MM.1S (cell line): ENCODE data around the gene RBM25.

Source experiments
- DNase-seq: peaks from one replicate; pipeline ENCODE4 v3.0.0-alpha.2; 2015
- H2AFZ ChIP-seq: fragments of 300-600 bp; sonication (generic); 2 replicates; pipeline ENCODE4 v1.6.0; 2016; ENCODE audit warnings: antibody characterized with exemption, low read length
- H3F3A ChIP-seq: fragments of 300-600 bp; sonication (generic); 2 replicates; pipeline ENCODE4 v1.6.1; 2016; ENCODE audit warnings: mild to moderate bottlenecking, antibody characterized with exemption, low read length, moderate library complexity, mixed read lengths; ENCODE audit not compliant: insufficient read depth
- H3K27ac ChIP-seq: fragments of 300-600 bp; sonication (generic); 2 replicates; pipeline ENCODE4 v1.5.1; 2016; ENCODE audit warnings: mild to moderate bottlenecking, low read length
- H3K27me3 ChIP-seq: fragments of 300-600 bp; sonication (generic); replicated peaks from 2 replicates; pipeline ENCODE4 v1.6.0; 2016; ENCODE audit warnings: low read length; ENCODE audit not compliant: insufficient read depth
- H3K36me3 ChIP-seq: fragments of 300-600 bp; sonication (generic); replicated peaks from 2 replicates; pipeline ENCODE4 v1.6.1; 2016; ENCODE audit warnings: mild to moderate bottlenecking, low read length, mixed read lengths; ENCODE audit not compliant: insufficient read depth
- H3K4me1 ChIP-seq: fragments of 300-600 bp; sonication (generic); 2 replicates; pipeline ENCODE4 v1.6.1; 2016; ENCODE audit warnings: low read length, mixed read lengths
- H3K4me2 ChIP-seq: fragments of 300-600 bp; sonication (generic); 2 replicates; pipeline ENCODE4 v1.6.0; 2016; ENCODE audit warnings: low read depth, low read length
- H3K4me3 ChIP-seq: fragments of 300-600 bp; sonication (generic); 2 replicates; pipeline ENCODE4 v1.5.1; 2016; ENCODE audit warnings: low read length, mixed read lengths
- H3K79me2 ChIP-seq: fragments of 300-600 bp; sonication (generic); 2 replicates; pipeline ENCODE4 v1.6.1; 2016; ENCODE audit warnings: mixed run types, low read length, mixed read lengths
- H3K9ac ChIP-seq: fragments of 300-600 bp; sonication (generic); 2 replicates; pipeline ENCODE4 v1.6.1; 2016; ENCODE audit warnings: low read length, mixed read lengths
- H3K9me2 ChIP-seq: fragments of 300-600 bp; sonication (generic); replicated peaks from 2 replicates; pipeline ENCODE4 v1.6.1; 2016; ENCODE audit warnings: mild to moderate bottlenecking, low read length, mixed read lengths; ENCODE audit not compliant: insufficient read depth
- H3K9me3 ChIP-seq: fragments of 300-600 bp; sonication (generic); replicated peaks from 2 replicates; pipeline ENCODE4 v1.6.1; 2016; ENCODE audit warnings: mild to moderate bottlenecking, low read length, mixed read lengths; ENCODE audit not compliant: insufficient read depth
- H4K20me1 ChIP-seq: fragments of 300-600 bp; sonication (generic); 2 replicates; pipeline ENCODE4 v1.6.1; 2016; ENCODE audit warnings: mild to moderate bottlenecking, low read length, moderate library complexity, mixed read lengths; ENCODE audit not compliant: insufficient read depth
- EZH2 ChIP-seq: fragments of 300-600 bp; sonication (generic); optimal IDR thresholded peaks from 2 replicates; pipeline ENCODE3; 2017; ENCODE audit warnings: low read depth, mild to moderate bottlenecking, antibody characterized with exemption, low read length, mixed read lengths
- EZH2phosphoT487 ChIP-seq: fragments of 300-600 bp; sonication (generic); IDR thresholded peaks from 2 replicates; pipeline ENCODE4 v1.6.1; 2018; ENCODE audit warnings: antibody characterized with exemption, low read length
- TF ChIP-seq, protein P1 (sequence below): fragments of 300-600 bp; sonication (generic); IDR thresholded peaks from 2 replicates; pipeline ENCODE4 v1.5.1; 2016; ENCODE audit warnings: antibody characterized with exemption, low read length, mixed read lengths

RBM25 gene

GRCh38 chr14:73140811-73141323 is 82.5 kb downstream of the RBM25 start:
- no peak overlapping the region for H2AFZ ChIP-seq
- peaks cover 15% of the 10 kb centered on the region for H3F3A ChIP-seq
- H4K20me1 ChIP-seq: no peaks in the 10 kb centered on the region
- DNase-seq: no peak
- H3K36me3 ChIP-seq: no peaks in the 10 kb centered on the region
- peaks cover 15% of the 10 kb centered on the region for H3K4me1 ChIP-seq
- H3K4me3 ChIP-seq: no peak overlapping the region
- H3K4me2 ChIP-seq: no peak overlapping the region
- peaks cover 65% of the 10 kb centered on the region for H3K79me2 ChIP-seq
- H3K27ac ChIP-seq: no peak overlapping the region
- H3K9ac ChIP-seq: no peak overlapping the region
- no peaks in the 10 kb centered on the region for H3K9me2 ChIP-seq
- H3K9me3 ChIP-seq: no peaks in the 10 kb centered on the region
- H3K27me3 ChIP-seq: no peaks in the 10 kb centered on the region
- TF ChIP-seq EZH2phosphoT487 (no peak), EZH2 (no peak)
- TF ChIP-seq, protein P1, sequence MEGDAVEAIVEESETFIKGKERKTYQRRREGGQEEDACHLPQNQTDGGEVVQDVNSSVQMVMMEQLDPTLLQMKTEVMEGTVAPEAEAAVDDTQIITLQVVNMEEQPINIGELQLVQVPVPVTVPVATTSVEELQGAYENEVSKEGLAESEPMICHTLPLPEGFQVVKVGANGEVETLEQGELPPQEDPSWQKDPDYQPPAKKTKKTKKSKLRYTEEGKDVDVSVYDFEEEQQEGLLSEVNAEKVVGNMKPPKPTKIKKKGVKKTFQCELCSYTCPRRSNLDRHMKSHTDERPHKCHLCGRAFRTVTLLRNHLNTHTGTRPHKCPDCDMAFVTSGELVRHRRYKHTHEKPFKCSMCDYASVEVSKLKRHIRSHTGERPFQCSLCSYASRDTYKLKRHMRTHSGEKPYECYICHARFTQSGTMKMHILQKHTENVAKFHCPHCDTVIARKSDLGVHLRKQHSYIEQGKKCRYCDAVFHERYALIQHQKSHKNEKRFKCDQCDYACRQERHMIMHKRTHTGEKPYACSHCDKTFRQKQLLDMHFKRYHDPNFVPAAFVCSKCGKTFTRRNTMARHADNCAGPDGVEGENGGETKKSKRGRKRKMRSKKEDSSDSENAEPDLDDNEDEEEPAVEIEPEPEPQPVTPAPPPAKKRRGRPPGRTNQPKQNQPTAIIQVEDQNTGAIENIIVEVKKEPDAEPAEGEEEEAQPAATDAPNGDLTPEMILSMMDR: no peak

DNA sequence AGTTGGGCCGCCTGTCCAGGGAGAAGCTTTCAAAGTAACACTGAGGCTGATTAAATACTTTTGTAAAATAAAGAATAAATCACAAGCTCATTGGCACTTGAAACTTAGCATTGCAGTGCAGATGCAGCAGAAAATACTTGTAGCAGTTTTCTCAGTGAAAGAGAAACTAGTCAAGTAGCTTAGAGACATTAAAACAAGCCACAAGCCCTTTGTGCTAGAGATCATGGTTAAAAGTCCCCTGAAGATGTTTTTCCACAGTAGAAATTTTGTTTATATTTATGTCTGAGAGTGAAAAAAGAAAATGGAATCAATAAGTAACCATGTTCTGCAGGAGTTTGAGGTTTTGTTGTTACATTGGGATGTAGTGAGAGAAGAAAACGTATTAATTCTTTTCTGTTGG is 83.9 kb downstream of the RBM25 start:
- Histone ChIP-seq H3K27me3 (no peaks in the 10 kb centered on the region), H3K79me2 (peaks cover 69% of the 10 kb centered on the region), H3K4me1 (peaks cover 15% of the 10 kb centered on the region), H4K20me1 (no peaks in the 10 kb centered on the region), H3K9me3 (no peaks in the 10 kb centered on the region), H3K4me3 (no peak overlapping the region), H3K9me2 (no peaks in the 10 kb centered on the region), H2AFZ (no peak overlapping the region), H3F3A (peaks cover 15% of the 10 kb centered on the region), H3K27ac (peak overlapping the region; percentile 67; the same call in 1 of the 2 replicates), H3K4me2 (peak overlapping the region; percentile 47), H3K9ac (no peak overlapping the region; the same call in 1 of the 2 replicates), H3K36me3 (no peaks in the 10 kb centered on the region)
- TF ChIP-seq EZH2 (no peak), EZH2phosphoT487 (no peak)
- TF ChIP-seq, protein P1: no peak
- peak; percentile 70 for DNase-seq

GRCh38 chr14:73143003-73143402 is 84.7 kb downstream of the RBM25 start:
- Histone ChIP-seq H3F3A (peaks cover 15% of the 10 kb centered on the region), H3K4me2 (peak overlapping the region; percentile 47), H4K20me1 (no peaks in the 10 kb centered on the region), H3K9ac (no peak overlapping the region; the same call in 1 of the 2 replicates), H3K9me2 (no peaks in the 10 kb centered on the region), H3K4me1 (peaks cover 15% of the 10 kb centered on the region), H3K27ac (peak overlapping the region; percentile 67; the same call in 1 of the 2 replicates), H3K27me3 (no peaks in the 10 kb centered on the region), H3K9me3 (no peaks in the 10 kb centered on the region), H3K79me2 (peaks cover 61% of the 10 kb centered on the region), H3K36me3 (no peaks in the 10 kb centered on the region), H2AFZ (no peak overlapping the region), H3K4me3 (no peak overlapping the region)
- no peak for DNase-seq
- no peak for TF ChIP-seq EZH2phosphoT487
- no peak for TF ChIP-seq EZH2
- TF ChIP-seq, protein P1: no peak
